CD14-positive monocyte (primary cell): ENCODE results near the gene OPTC. TPM values are rescaled to one million over a fixed set of nuclear protein-coding genes. Genes with fewer than 3 reads are reported as not detected.

Experiments
- DNase-seq, 3 donors: peaks; one replicate each; pipeline ENCODE4 v3.0.0-alpha.2; 2011 to 2022
- H2AFZ ChIP-seq: 2 replicates; pipeline ENCODE4 v1.6.0; 2012; ENCODE audit warnings: mild to moderate bottlenecking, low read depth, low read length, inconsistent platforms; ENCODE audit not compliant: insufficient read depth, poor library complexity, severe bottlenecking
- H3K27ac ChIP-seq, 2 donors: 1 replicate in 1 of 2; 2 replicates in 1 of 2; pipeline ENCODE4 v1.5.1; 2012 to 2013; ENCODE audit warnings: low read length in 2 of 2, control low read depth in 1 of 2, inconsistent platforms in 1 of 2, low read depth in 1 of 2, mild to moderate bottlenecking in 1 of 2
- H3K27me3 ChIP-seq, 2 donors: one replicate each; pipeline versions ENCODE4 v1.6.0 to v1.6.1; 2011 to 2013; ENCODE audit warnings: low read length in 2 of 2; ENCODE audit not compliant: control insufficient read depth in 2 of 2, insufficient read depth in 2 of 2
- H3K36me3 ChIP-seq, 2 donors: replicated peaks in 1 of 2; 1 replicate in 1 of 2; 2 replicates in 1 of 2; pipeline versions ENCODE4 v1.5.1 to v1.6.1; 2012 to 2013; ENCODE audit warnings: low read length in 2 of 2, control low read depth in 1 of 2, inconsistent platforms in 1 of 2, mild to moderate bottlenecking in 1 of 2; ENCODE audit not compliant: insufficient read depth in 2 of 2, control insufficient read depth in 1 of 2
- H3K4me1 ChIP-seq, 2 donors: 1 replicate in 1 of 2; 2 replicates in 1 of 2; pipeline versions ENCODE4 v1.5.1 to v1.6.1; 2012 to 2013; ENCODE audit warnings: low read length in 2 of 2, control low read depth in 1 of 2, inconsistent platforms in 1 of 2, mild to moderate bottlenecking in 1 of 2, moderate library complexity in 1 of 2; ENCODE audit not compliant: insufficient read depth in 2 of 2, control insufficient read depth in 1 of 2
- H3K4me2 ChIP-seq: replicated peaks from 2 replicates; pipeline ENCODE3; 2012; ENCODE audit warnings: low read length, moderate library complexity, mild to moderate bottlenecking; ENCODE audit not compliant: poor library complexity, severe bottlenecking; ENCODE audit errors: extremely low read depth
- H3K4me3 ChIP-seq, 3 experiments: fragments of 200-600 bp in 1 of 3; sonication (generic) in 1 of 3; replicated peaks in 1 of 3; 1 replicate in 2 of 3; 2 replicates in 1 of 3; pipeline ENCODE4 v1.5.1; 2011 to 2013; ENCODE audit warnings: low read length in 3 of 3, mild to moderate bottlenecking in 3 of 3, control low read depth in 2 of 3, low read depth in 2 of 3, inconsistent platforms in 1 of 3, moderate library complexity in 1 of 3
- H3K79me2 ChIP-seq: 2 replicates; pipeline ENCODE4 v1.6.0; 2012; ENCODE audit warnings: mild to moderate bottlenecking, control low read depth, inconsistent platforms, low read length, moderate library complexity; ENCODE audit not compliant: insufficient read depth
- H3K9ac ChIP-seq: 2 replicates; pipeline ENCODE4 v1.6.0; 2017; ENCODE audit warnings: low read length, mild to moderate bottlenecking; ENCODE audit not compliant: insufficient read depth, poor library complexity, severe bottlenecking
- H3K9me3 ChIP-seq, 2 donors: replicated peaks in 1 of 2; 1 replicate in 1 of 2; 2 replicates in 1 of 2; pipeline versions ENCODE4 v1.5.1 to v1.6.1; 2012 to 2013; ENCODE audit warnings: low read length in 2 of 2, control low read depth in 1 of 2; ENCODE audit not compliant: control insufficient read depth in 1 of 2, insufficient read depth in 1 of 2
- H4K20me1 ChIP-seq: 2 replicates; pipeline ENCODE4 v1.6.0; 2012; ENCODE audit warnings: mild to moderate bottlenecking, low read length, control low read depth, moderate library complexity; ENCODE audit not compliant: insufficient read depth
- H3K27ac Mint-ChIP-seq, 7 donors: one replicate each; pipeline ENCODE4 v1.8.0; 2020; ENCODE audit warnings: mild to moderate bottlenecking in 7 of 7, mixed read lengths in 7 of 7, moderate library complexity in 6 of 7, inconsistent platforms in 2 of 7
- H3K27me3 Mint-ChIP-seq, 3 donors: one replicate each; pipeline ENCODE4 v1.8.0; 2021 to 2022; ENCODE audit warnings: low read depth in 3 of 3, mild to moderate bottlenecking in 3 of 3, mixed read lengths in 3 of 3, moderate library complexity in 3 of 3, inconsistent platforms in 1 of 3
- H3K36me3 Mint-ChIP-seq, 2 donors: one replicate each; pipeline ENCODE4 v1.8.0; 2020; ENCODE audit warnings: mixed read lengths in 2 of 2, inconsistent platforms in 1 of 2, mild to moderate bottlenecking in 1 of 2
- H3K4me1 Mint-ChIP-seq: one replicate; pipeline ENCODE4 v1.8.0; 2020; ENCODE audit warnings: mild to moderate bottlenecking, mixed read lengths
- H3K4me3 Mint-ChIP-seq, 2 donors: one replicate each; pipeline ENCODE4 v1.8.0; 2020; ENCODE audit warnings: mild to moderate bottlenecking in 2 of 2, mixed read lengths in 2 of 2, moderate library complexity in 1 of 2
- H3K9me3 Mint-ChIP-seq, 7 donors: one replicate each; pipeline ENCODE4 v1.8.0; 2020 to 2022; ENCODE audit warnings: mixed read lengths in 7 of 7, mild to moderate bottlenecking in 6 of 7, moderate library complexity in 6 of 7, inconsistent platforms in 2 of 7
- CTCF ChIP-seq: fragments of 200-600 bp; IDR thresholded peaks from one replicate; pipeline ENCODE4 v1.8.0; 2022; ENCODE audit warnings: antibody characterized with exemption, mild to moderate bottlenecking
- WGBS: methylation state at CpG from one replicate; pipeline ENCODE4 v1.1.5; 2013; ENCODE audit warnings: missing lambda C conversion rate; ENCODE audit not compliant: insufficient coverage; 5-methylcytosine and 5-hydroxymethylcytosine counted together
- intact Hi-C, 2 donors: fragments of 100-400 bp; cut with micrococcal nuclease; formaldehyde crosslinking; loops; one replicate each; pipeline versions ENCODE4 v1.15.0 to v1.15.1; 2023
- polyA plus RNA-seq, 3 donors: library from polyadenylated mRNA; depleted of rRNA in 1 of 3; unstranded in 2 of 3; stranded (reverse) in 1 of 3; fragments of 300-500 nt in 2 of 3; fragments of >200 nt in 1 of 3; fragmentation: Illumina TruSeq in 2 of 3; gene quantifications; 1 replicate in 2 of 3; 2 replicates in 1 of 3; pipeline ENCODE4 v1.2.3, GENCODE V29; 2012 to 2021

Gene OPTC
- polyA plus RNA-seq, 3 donors, result not detected

DNA sequence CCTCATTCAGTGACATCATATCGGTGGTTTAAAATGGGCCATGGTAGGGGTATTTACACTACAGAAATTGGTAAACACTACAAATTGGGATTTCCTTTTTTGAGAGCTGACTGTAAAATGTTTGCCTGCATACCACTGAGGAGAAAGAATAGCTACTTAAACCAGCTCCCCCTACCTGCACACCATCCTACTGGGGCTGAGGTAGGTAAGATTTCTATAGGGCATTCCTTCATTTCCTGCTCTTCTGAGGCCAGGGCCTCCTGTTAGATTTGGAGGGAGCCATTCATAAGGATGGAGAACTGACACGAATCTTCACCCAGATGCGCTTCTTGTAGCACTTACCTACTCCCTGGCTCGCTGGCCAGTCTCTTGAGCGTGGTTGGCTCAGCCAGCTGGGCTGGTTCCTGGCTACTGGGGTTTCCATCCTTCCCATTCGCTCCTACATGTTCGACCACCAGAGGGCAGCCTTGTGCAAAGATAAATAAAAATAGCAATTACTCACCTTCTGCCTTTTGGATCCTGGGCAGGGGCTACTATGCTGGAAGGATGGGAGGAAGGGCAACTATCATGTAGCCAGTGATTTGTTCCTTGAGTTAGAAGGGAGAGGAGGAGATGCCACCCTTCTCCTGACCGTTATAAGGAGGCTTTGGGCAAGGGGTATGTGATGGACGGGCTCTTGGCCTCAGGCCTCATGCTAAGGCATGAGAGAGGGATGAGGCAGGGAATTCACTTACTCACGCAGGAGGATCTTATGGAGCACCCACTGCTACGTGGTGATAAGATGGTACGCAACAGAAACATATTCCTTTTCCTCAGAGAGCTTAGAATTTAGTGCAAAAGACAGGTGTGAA lies 10.7 kb downstream of the OPTC start:
- no peaks in the 10 kb centered on the region for H3K9me3 ChIP-seq
- peak; percentile 68 to 78 (median 69) for DNase-seq
- TF ChIP-seq CTCF, result peak; percentile 76
- no peak overlapping the region for H3K4me2 ChIP-seq
- Mint-ChIP-seq H3K4me3 (no peak overlapping the region), H3K9me3 (no peaks in the 10 kb centered on the region), H3K36me3 (no peaks in the 10 kb centered on the region), H3K27ac (no peak overlapping the region), H3K4me1 (peaks cover 2% of the 10 kb centered on the region), H3K27me3 (peaks cover 10 to 18% (median 14%) of the 10 kb centered on the region in 3 donors)
- H3K9ac ChIP-seq, result no peak overlapping the region
- 36% methylated on average over 6 of the region's 12 CpGs for WGBS
- no peak overlapping the region for H2AFZ ChIP-seq
- no peaks in the 10 kb centered on the region for H3K27me3 ChIP-seq
- no peaks in the 10 kb centered on the region for H3K36me3 ChIP-seq
- H4K20me1 ChIP-seq, result no peaks in the 10 kb centered on the region
- intact Hi-C loops, result loop anchor here (1.0 to 10.0 kb wide), 4 partner anchors 134 to 270 kb away; no protein-coding TSS in a partner anchor
- no peak overlapping the region for H3K27ac ChIP-seq
- H3K4me1 ChIP-seq, result no peaks in the 10 kb centered on the region
- H3K79me2 ChIP-seq, result no peaks in the 10 kb centered on the region
- no peak overlapping the region for H3K4me3 ChIP-seq

- no peak for TF ChIP-seq CTCF
- peaks cover 10 to 19% (median 13%) of the 10 kb centered on the region in 3 donors for H3K27me3 Mint-ChIP-seq
- DNase-seq, result no peak
- Histone ChIP-seq H3K36me3 (no peaks in the 10 kb centered on the region), H3K9ac (no peak overlapping the region), H3K4me2 (no peak overlapping the region), H3K4me1 (no peaks in the 10 kb centered on the region), H4K20me1 (no peaks in the 10 kb centered on the region), H3K9me3 (no peaks in the 10 kb centered on the region), H3K4me3 (no peak overlapping the region), H3K79me2 (no peaks in the 10 kb centered on the region), H3K27ac (no peak overlapping the region), H2AFZ (no peak overlapping the region), H3K27me3 (no peaks in the 10 kb centered on the region)
- peak overlapping the region in 5 of 7 donors; percentile 8 to 70 (median 43) for H3K27ac Mint-ChIP-seq
- H3K9me3 Mint-ChIP-seq, result no peaks in the 10 kb centered on the region
- intact Hi-C loops, result loop anchor here (2.0 to 10.0 kb wide), 2 partner anchors 133 to 269 kb away; no protein-coding TSS in a partner anchor
- H3K36me3 Mint-ChIP-seq, result no peaks in the 10 kb centered on the region
- WGBS, result no CpG with 5 or more reads among the region's 8 CpGs
- peaks cover 2% of the 10 kb centered on the region for H3K4me1 Mint-ChIP-seq
- no peak overlapping the region for H3K4me3 Mint-ChIP-seq
Measured at GRCh38 chr1:203505526-203506204, 11.7 kb downstream of the OPTC start.
